Esophagus squamous epithelium (tissue), 5 donors: ENCODE data around the gene LCN9. TPM values are rescaled to one million over a fixed set of nuclear protein-coding genes. Genes with fewer than 3 reads are reported as not detected.

Source experiments
- DNase-seq: peaks from one replicate; lab custom pipeline; 2025; lab: John Stamatoyannopoulos, UW
- H3K27ac ChIP-seq, 4 donors: fragments of 200-600 bp; sonication (generic); one replicate each; pipeline ENCODE4 v1.5.1; 2016 to 2019; ENCODE audit warnings: mild to moderate bottlenecking in 1 of 4
- H3K27me3 ChIP-seq, 4 donors: fragments of 200-600 bp; sonication (generic); 1 replicate in 3 of 4; 2 replicates in 1 of 4; pipeline versions ENCODE4 v1.5.1 to v1.6.0; 2017 to 2021; ENCODE audit warnings: antibody characterized with exemption in 1 of 4
- H3K36me3 ChIP-seq, 3 donors: fragments of 200-600 bp; sonication (generic); one replicate each; pipeline ENCODE4 v1.5.1; 2016 to 2019
- H3K4me1 ChIP-seq, 3 donors: fragments of 200-600 bp; sonication (generic); one replicate each; pipeline ENCODE4 v1.5.1; 2017 to 2019
- H3K4me3 ChIP-seq, 4 donors: fragments of 200-600 bp; sonication (generic); 1 replicate in 3 of 4; 2 replicates in 1 of 4; pipeline ENCODE4 v1.5.1; 2016 to 2019; ENCODE audit warnings: mild to moderate bottlenecking in 2 of 4, moderate library complexity in 1 of 4
- H3K9me3 ChIP-seq, 3 donors: fragments of 200-600 bp; sonication (generic); one replicate each; pipeline ENCODE4 v1.5.1; 2016 to 2019
- CTCF ChIP-seq, 6 experiments: fragments of 450-650 bp in 4 of 6; fragments of 200-600 bp in 2 of 6; sonication (generic) in 2 of 6; IDR thresholded peaks; one replicate each; pipeline ENCODE4 v1.5.1; 2016 to 2019; ENCODE audit warnings: antibody characterized with exemption in 6 of 6, mild to moderate bottlenecking in 4 of 6, moderate library complexity in 4 of 6
- POLR2A ChIP-seq, 4 donors: fragments of 450-650 bp; IDR thresholded peaks; one replicate each; pipeline ENCODE4 v1.6.1; 2017; ENCODE audit warnings: antibody characterized with exemption in 4 of 4, mild to moderate bottlenecking in 4 of 4, moderate library complexity in 3 of 4
- WGBS, 2 donors: methylation state at CpG; one replicate each; pipeline ENCODE4 v1.1.5; 2018; 5-methylcytosine and 5-hydroxymethylcytosine counted together
- intact Hi-C: fragments of 100-400 bp; cut with DNase I; formaldehyde crosslinking; loops from one replicate; pipeline ENCODE4 v1.15.0; 2022
- total RNA-seq, 4 donors: library from RNA; depleted of rRNA; stranded (reverse); fragments of >200 nt; gene quantifications; one replicate each; pipeline ENCODE4 v1.1.0, GENCODE V29; 2016
- donor health status: DM: yes; HTN: yes; CAD: no.

LCN9 gene
- total RNA-seq, 4 donors from 2014 or later: not detected

GRCh38 chr9:135659252-135659651, 3.9 kb upstream of the LCN9 start:
- Histone ChIP-seq H3K27ac (no peak overlapping the region), H3K4me1 (no peaks in the 10 kb centered on the region), H3K36me3 (no peaks in the 10 kb centered on the region), H3K9me3 (no peaks in the 10 kb centered on the region), H3K27me3 (peaks cover 0 to 38% (median 0%) of the 10 kb centered on the region in 4 donors), H3K4me3 (no peak overlapping the region)
- DNase-seq: no peak
- intact Hi-C loops: no loop called here
- WGBS, 2 donors: 74 to 90% methylated on average over 12 of the region's 13 CpGs
- TF ChIP-seq CTCF (IDR thresholded peaks at IDR 0.05): no peak
- no peak for TF ChIP-seq POLR2A (IDR thresholded peaks at IDR 0.05)

DNA sequence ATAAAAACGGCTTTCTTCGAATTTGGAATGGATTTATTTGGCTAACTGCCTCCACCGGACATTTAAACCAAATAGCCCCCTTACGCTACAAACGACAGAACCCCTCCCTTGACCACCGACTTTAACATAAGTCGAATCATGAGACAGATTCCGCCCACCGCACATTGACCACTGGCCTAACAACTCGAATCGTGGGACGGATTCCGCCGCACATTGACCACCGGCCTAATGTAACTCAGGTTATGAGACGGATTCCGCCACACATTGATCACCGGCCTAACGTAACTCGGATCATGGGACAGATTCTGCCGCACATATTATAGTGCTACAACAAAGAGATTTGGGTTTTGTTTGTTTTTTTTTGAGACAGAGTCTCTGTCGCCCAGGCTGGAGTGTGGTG, 2.7 kb upstream of the LCN9 start:
- TF ChIP-seq CTCF (IDR thresholded peaks at IDR 0.05): no peak
- TF ChIP-seq POLR2A (IDR thresholded peaks at IDR 0.05): no peak
- Histone ChIP-seq H3K4me1 (no peaks in the 10 kb centered on the region), H3K9me3 (no peaks in the 10 kb centered on the region), H3K4me3 (no peak overlapping the region), H3K27me3 (peaks cover 0 to 39% (median 0%) of the 10 kb centered on the region in 4 donors), H3K27ac (no peak overlapping the region), H3K36me3 (no peaks in the 10 kb centered on the region)
- intact Hi-C loops: no loop called here
- WGBS, 2 donors: 88 to 94% methylated on average over 22 of the region's 22 CpGs
- DNase-seq: no peak

GRCh38 chr9:135661816-135662560, 1.1 kb upstream of the LCN9 start:
- DNase-seq: no peak
- Histone ChIP-seq H3K4me1 (no peaks in the 10 kb centered on the region), H3K36me3 (no peaks in the 10 kb centered on the region), H3K27me3 (peaks cover 0 to 45% (median 0%) of the 10 kb centered on the region in 4 donors), H3K27ac (no peak overlapping the region), H3K4me3 (no peak overlapping the region), H3K9me3 (no peaks in the 10 kb centered on the region)
- no peak for TF ChIP-seq POLR2A (IDR thresholded peaks at IDR 0.05)
- no peak for TF ChIP-seq CTCF (IDR thresholded peaks at IDR 0.05)
- 49 to 60% methylated on average over 18 of the region's 19 CpGs for WGBS, 2 donors
- intact Hi-C loops: no loop called here

DNA sequence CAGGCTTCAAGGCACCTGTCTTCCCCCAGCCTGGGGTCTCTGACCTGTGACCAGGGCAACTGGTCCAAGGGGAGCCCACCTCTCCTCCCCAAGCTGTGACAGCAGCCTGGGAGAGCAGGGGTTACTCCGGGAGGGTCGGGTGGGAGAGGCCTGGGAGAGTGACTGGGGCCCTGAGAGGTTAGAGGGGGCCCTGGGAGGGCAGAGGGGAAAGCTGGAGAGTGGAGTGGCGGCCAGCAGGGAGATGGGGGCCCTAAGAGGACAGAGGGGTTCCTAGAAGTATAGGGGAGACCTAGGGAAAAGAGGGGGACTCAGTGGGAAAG, 302 bp downstream of the LCN9 start:
- Histone ChIP-seq H3K27ac (no peak overlapping the region), H3K27me3 (peaks cover 0 to 47% (median 0%) of the 10 kb centered on the region in 4 donors), H3K9me3 (no peaks in the 10 kb centered on the region), H3K36me3 (no peaks in the 10 kb centered on the region), H3K4me1 (no peaks in the 10 kb centered on the region), H3K4me3 (no peak overlapping the region)
- WGBS, 2 donors: 33 to 40% methylated on average over 1 to 3 of the region's 3 CpGs
- DNase-seq: no peak
- intact Hi-C loops: no loop called here
- TF ChIP-seq POLR2A (IDR thresholded peaks at IDR 0.05): no peak
- TF ChIP-seq CTCF (IDR thresholded peaks at IDR 0.05): no peak

- Histone ChIP-seq H3K9me3 (no peaks in the 10 kb centered on the region), H3K27me3 (peaks cover 0 to 47% (median 0%) of the 10 kb centered on the region in 4 donors), H3K4me1 (no peaks in the 10 kb centered on the region), H3K4me3 (no peak overlapping the region), H3K36me3 (no peaks in the 10 kb centered on the region), H3K27ac (no peak overlapping the region)
- TF ChIP-seq CTCF (IDR thresholded peaks at IDR 0.05) (no peak), POLR2A (IDR thresholded peaks at IDR 0.05) (no peak)
- intact Hi-C loops: no loop called here
- no peak for DNase-seq
- WGBS, 2 donors: 76 to 87% methylated on average over 9 to 11 of the region's 12 CpGs
Observed at GRCh38 chr9:135663857-135664256, 748 bp downstream of the LCN9 start.
